Measurements from ENCODE around the gene FLT3. TPM values are rescaled to one million over a fixed set of nuclear protein-coding genes. Genes with fewer than 3 reads are reported as not detected.

The FLT3 gene
- total RNA-seq, 6 donors from 2014 or later: 0.89 to 6.3 (median 1.6) TPM

GRCh38 chr13:28047757-28048388 is 52.5 kb downstream of the FLT3 start:
- DNase-seq (no peak), ATAC-seq (ENCODE audit: low FRiP score in 2 of 2) (peak in 1 of 2 donors; percentile 14)
- H3K27me3 ChIP-seq: no peaks in the 10 kb centered on the region
- WGBS, 2 donors: 61% methylated on average over 7 of the region's 7 CpGs
- no peaks in the 10 kb centered on the region for H3K9me3 ChIP-seq
- H3K4me3 ChIP-seq: no peak overlapping the region
- no peaks in the 10 kb centered on the region for H3K36me3 ChIP-seq
- H3K27ac ChIP-seq: no peak overlapping the region
- peaks cover 0 to 14% (median 5%) of the 10 kb centered on the region in 4 donors for H3K4me1 ChIP-seq
- no peak for TF ChIP-seq POLR2AphosphoS5 (IDR thresholded peaks at IDR 0.05)
- TF ChIP-seq POLR2A (IDR thresholded peaks at IDR 0.05): no peak
- TF ChIP-seq EP300 (IDR thresholded peaks at IDR 0.05): no peak
- TF ChIP-seq CTCF (IDR thresholded peaks at IDR 0.05): no peak

DNA sequence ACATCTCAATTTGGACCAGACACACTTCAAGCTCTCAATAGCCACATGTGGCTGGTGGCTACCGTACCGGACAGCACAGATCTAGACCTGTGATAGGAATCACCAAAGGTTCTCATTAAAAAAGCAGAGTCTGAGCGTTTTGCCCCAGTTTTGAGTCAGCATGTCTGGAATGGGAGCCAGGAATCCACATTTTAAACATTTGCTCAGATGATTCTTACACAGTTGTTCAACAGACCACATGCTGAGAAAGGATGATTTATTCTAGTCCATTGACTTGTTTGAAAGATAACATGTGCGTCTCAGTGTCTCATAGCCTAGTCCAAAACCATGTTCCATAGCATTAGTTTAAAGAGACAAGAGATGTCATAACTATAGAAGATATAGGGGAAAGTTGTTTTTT is 53.4 kb downstream of the FLT3 start:
- 82 to 90% methylated on average over 4 of the region's 4 CpGs for WGBS, 2 donors
- H3K4me3 ChIP-seq: no peak overlapping the region
- H3K4me1 ChIP-seq: peaks cover 0 to 14% (median 5%) of the 10 kb centered on the region in 4 donors
- no peak for ATAC-seq (ENCODE audit: low FRiP score in 2 of 2)
- no peaks in the 10 kb centered on the region for H3K9me3 ChIP-seq
- no peaks in the 10 kb centered on the region for H3K36me3 ChIP-seq
- H3K27ac ChIP-seq: no peak overlapping the region
- no peaks in the 10 kb centered on the region for H3K27me3 ChIP-seq
- TF ChIP-seq POLR2AphosphoS5 (IDR thresholded peaks at IDR 0.05): no peak
- TF ChIP-seq EP300 (IDR thresholded peaks at IDR 0.05): no peak
- no peak for TF ChIP-seq CTCF (IDR thresholded peaks at IDR 0.05)
- TF ChIP-seq POLR2A (IDR thresholded peaks at IDR 0.05): no peak
- DNase-seq: no peak

GRCh38 chr13:28045861-28046260 is 54.5 kb downstream of the FLT3 start:
- TF ChIP-seq EP300 (IDR thresholded peaks at IDR 0.05) (no peak), POLR2AphosphoS5 (IDR thresholded peaks at IDR 0.05) (no peak), CTCF (IDR thresholded peaks at IDR 0.05) (no peak), POLR2A (IDR thresholded peaks at IDR 0.05) (no peak)
- no peaks in the 10 kb centered on the region for H3K9me3 ChIP-seq
- no peaks in the 10 kb centered on the region for H3K36me3 ChIP-seq
- no peak for ATAC-seq (ENCODE audit: low FRiP score in 2 of 2)
- H3K4me3 ChIP-seq: no peak overlapping the region
- DNase-seq: no peak
- H3K4me1 ChIP-seq: peaks cover 0 to 14% (median 5%) of the 10 kb centered on the region in 4 donors
- no peak overlapping the region for H3K27ac ChIP-seq
- no peaks in the 10 kb centered on the region for H3K27me3 ChIP-seq
- 62 to 84% methylated on average over 3 of the region's 3 CpGs for WGBS, 2 donors

DNA sequence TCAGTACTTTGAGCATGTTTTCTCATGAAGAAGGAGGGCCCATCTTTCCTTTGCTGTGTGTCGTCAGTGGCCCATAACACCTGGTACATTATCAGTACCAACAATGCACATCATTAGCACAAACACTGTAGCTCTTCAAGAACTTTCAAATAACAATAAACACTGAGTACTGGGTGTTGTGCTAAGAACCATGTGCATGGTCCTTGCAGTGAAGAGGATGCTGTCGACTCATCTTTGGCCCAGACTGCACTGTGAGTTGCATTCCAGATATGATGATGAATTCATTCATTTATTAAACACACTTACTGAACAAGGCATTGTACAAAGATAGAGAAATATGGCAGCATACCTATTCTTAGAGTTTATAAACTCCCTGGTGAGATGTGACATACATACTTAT is 55.8 kb downstream of the FLT3 start:
- Histone ChIP-seq H3K27ac (no peak overlapping the region), H3K9me3 (no peaks in the 10 kb centered on the region), H3K27me3 (no peaks in the 10 kb centered on the region), H3K4me3 (no peak overlapping the region), H3K36me3 (no peaks in the 10 kb centered on the region), H3K4me1 (peaks cover 0 to 5% (median 0%) of the 10 kb centered on the region in 4 donors)
- no peak for TF ChIP-seq CTCF (IDR thresholded peaks at IDR 0.05)
- TF ChIP-seq POLR2A (IDR thresholded peaks at IDR 0.05): no peak
- TF ChIP-seq EP300 (IDR thresholded peaks at IDR 0.05): no peak
- TF ChIP-seq POLR2AphosphoS5 (IDR thresholded peaks at IDR 0.05): no peak
- DNase-seq (no peak), ATAC-seq (ENCODE audit: low FRiP score in 2 of 2) (no peak)
- WGBS, 2 donors: 89 to 95% methylated on average over 2 of the region's 2 CpGs

DNA sequence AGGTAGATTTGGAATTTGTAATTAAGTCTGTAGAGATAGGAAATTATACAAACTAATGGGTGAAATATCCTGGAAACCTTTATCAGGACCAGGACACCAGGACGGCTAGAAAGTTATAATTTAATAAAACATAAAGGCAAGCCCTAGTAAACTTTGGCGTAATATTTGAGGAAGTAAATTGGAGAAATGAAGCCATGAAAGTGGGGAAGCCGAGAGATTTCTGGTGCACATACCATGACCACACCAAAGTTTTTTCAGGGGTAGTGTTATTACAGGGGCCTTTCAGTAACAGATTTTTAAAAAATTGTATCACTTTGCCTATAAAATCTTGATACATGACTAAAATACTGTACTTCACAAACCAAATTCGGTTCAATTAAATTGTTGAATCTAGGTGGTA is 57.2 kb downstream of the FLT3 start:
- no peaks in the 10 kb centered on the region for H3K36me3 ChIP-seq
- WGBS, 2 donors: 78% methylated on average over 4 of the region's 4 CpGs
- H3K4me3 ChIP-seq: no peak overlapping the region
- H3K4me1 ChIP-seq: peaks cover 0 to 5% (median 0%) of the 10 kb centered on the region in 4 donors
- DNase-seq (no peak), ATAC-seq (ENCODE audit: low FRiP score in 2 of 2) (no peak)
- TF ChIP-seq CTCF (IDR thresholded peaks at IDR 0.05) (no peak), POLR2AphosphoS5 (IDR thresholded peaks at IDR 0.05) (no peak), POLR2A (IDR thresholded peaks at IDR 0.05) (no peak), EP300 (IDR thresholded peaks at IDR 0.05) (no peak)
- no peaks in the 10 kb centered on the region for H3K27me3 ChIP-seq
- H3K9me3 ChIP-seq: no peaks in the 10 kb centered on the region
- no peak overlapping the region for H3K27ac ChIP-seq
